ENCODE measurements around the gene NRSN2.

The NRSN2 gene

GRCh38 chr20:396619-397431 is 49.9 kb downstream of the NRSN2 start:
- H3K27ac ChIP-seq (ENCODE audit: low read length), result no peak overlapping the region
- H3K9me2 ChIP-seq (replicated peaks; ENCODE audit: insufficient read depth, low read length), result no peaks in the 10 kb centered on the region
- no peaks in the 10 kb centered on the region for H4K20me1 ChIP-seq (ENCODE audit: insufficient read depth, low read length)
- no peaks in the 10 kb centered on the region for H3K79me2 ChIP-seq (ENCODE audit: low read length)
- peaks cover 4% of the 10 kb centered on the region; the same call in 1 of the 2 replicates for H3K36me3 ChIP-seq (replicated peaks; ENCODE audit: insufficient read depth, low read length)
- H3K4me3 ChIP-seq (ENCODE audit: low read length), result no peak overlapping the region
- H3K27me3 ChIP-seq (replicated peaks; ENCODE audit: insufficient read depth, low read length), result no peaks in the 10 kb centered on the region
- DNase-seq, result no peak
- no peaks in the 10 kb centered on the region for H3F3A ChIP-seq (ENCODE audit: insufficient read depth, low read length)
- TF ChIP-seq, protein P1, sequence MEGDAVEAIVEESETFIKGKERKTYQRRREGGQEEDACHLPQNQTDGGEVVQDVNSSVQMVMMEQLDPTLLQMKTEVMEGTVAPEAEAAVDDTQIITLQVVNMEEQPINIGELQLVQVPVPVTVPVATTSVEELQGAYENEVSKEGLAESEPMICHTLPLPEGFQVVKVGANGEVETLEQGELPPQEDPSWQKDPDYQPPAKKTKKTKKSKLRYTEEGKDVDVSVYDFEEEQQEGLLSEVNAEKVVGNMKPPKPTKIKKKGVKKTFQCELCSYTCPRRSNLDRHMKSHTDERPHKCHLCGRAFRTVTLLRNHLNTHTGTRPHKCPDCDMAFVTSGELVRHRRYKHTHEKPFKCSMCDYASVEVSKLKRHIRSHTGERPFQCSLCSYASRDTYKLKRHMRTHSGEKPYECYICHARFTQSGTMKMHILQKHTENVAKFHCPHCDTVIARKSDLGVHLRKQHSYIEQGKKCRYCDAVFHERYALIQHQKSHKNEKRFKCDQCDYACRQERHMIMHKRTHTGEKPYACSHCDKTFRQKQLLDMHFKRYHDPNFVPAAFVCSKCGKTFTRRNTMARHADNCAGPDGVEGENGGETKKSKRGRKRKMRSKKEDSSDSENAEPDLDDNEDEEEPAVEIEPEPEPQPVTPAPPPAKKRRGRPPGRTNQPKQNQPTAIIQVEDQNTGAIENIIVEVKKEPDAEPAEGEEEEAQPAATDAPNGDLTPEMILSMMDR (IDR thresholded peaks at IDR 0.05; ENCODE audit: low read length), result no peak
- TF ChIP-seq EZH2phosphoT487 (IDR thresholded peaks at IDR 0.05; ENCODE audit: low read length), result no peak
- no peak for TF ChIP-seq EZH2 (optimal IDR thresholded peaks at IDR 0.05; ENCODE audit: low read depth, low read length)
- H3K4me1 ChIP-seq (ENCODE audit: low read length), result peaks cover 3% of the 10 kb centered on the region
- H3K9me3 ChIP-seq (replicated peaks; ENCODE audit: insufficient read depth, low read length), result no peaks in the 10 kb centered on the region
- no peak overlapping the region for H3K4me2 ChIP-seq (ENCODE audit: low read depth, low read length)
- H2AFZ ChIP-seq (ENCODE audit: low read length), result no peak overlapping the region
- no peak overlapping the region for H3K9ac ChIP-seq (ENCODE audit: low read length)

DNA sequence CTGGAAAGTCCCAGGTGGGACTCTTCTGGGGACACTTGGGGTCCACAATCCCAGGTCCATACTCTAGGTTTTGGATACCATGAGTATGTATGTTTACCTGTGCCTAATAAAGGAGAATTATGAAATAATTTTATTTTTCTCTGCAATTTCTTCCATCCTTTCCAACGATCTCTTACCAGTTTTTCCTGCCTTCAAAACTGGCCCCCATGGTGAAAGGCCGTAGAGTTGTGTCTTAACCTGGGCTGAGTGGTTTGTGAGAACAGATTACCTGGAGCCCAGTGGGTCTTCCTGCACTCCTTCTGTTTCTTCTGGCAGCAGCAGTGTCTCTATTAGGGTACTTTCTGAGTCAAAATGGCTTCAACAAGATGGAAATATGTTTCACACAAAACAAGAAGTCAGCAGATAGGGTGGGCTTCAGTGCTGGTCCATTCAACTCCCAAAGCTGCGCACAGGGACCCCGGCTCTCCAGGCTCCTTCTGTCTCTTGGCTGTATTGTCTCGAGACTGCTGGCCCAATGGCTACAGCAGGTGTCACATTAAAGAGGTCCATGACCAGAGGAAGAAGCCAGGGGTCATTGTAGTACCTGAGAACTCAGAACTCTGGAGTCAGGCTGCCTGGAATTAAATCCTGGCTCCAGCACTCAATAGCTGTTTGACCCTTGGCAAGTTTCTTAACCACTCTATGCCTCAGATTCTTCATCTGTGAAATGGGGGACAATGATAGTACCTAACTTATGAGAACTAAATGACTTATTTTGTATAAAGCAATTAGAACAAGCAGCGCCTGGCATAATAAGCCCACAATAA is 50.7 kb downstream of the NRSN2 start:
- Histone ChIP-seq H3K9ac (ENCODE audit: low read length) (no peak overlapping the region), H3K4me3 (ENCODE audit: low read length) (no peak overlapping the region), H3K4me1 (ENCODE audit: low read length) (peaks cover 9% of the 10 kb centered on the region), H3K9me2 (replicated peaks; ENCODE audit: insufficient read depth, low read length) (no peaks in the 10 kb centered on the region), H3F3A (ENCODE audit: insufficient read depth, low read length) (no peaks in the 10 kb centered on the region), H3K4me2 (ENCODE audit: low read depth, low read length) (no peak overlapping the region), H3K27me3 (replicated peaks; ENCODE audit: insufficient read depth, low read length) (no peaks in the 10 kb centered on the region), H3K27ac (ENCODE audit: low read length) (no peak overlapping the region), H3K79me2 (ENCODE audit: low read length) (no peaks in the 10 kb centered on the region), H3K36me3 (replicated peaks; ENCODE audit: insufficient read depth, low read length) (peaks cover 4% of the 10 kb centered on the region; the same call in 1 of the 2 replicates), H2AFZ (ENCODE audit: low read length) (no peak overlapping the region), H3K9me3 (replicated peaks; ENCODE audit: insufficient read depth, low read length) (no peaks in the 10 kb centered on the region), H4K20me1 (ENCODE audit: insufficient read depth, low read length) (no peaks in the 10 kb centered on the region)
- DNase-seq, result no peak
- TF ChIP-seq, protein P1 (IDR thresholded peaks at IDR 0.05; ENCODE audit: low read length), result no peak
- TF ChIP-seq EZH2 (optimal IDR thresholded peaks at IDR 0.05; ENCODE audit: low read depth, low read length) (no peak), EZH2phosphoT487 (IDR thresholded peaks at IDR 0.05; ENCODE audit: low read length) (no peak)

DNA sequence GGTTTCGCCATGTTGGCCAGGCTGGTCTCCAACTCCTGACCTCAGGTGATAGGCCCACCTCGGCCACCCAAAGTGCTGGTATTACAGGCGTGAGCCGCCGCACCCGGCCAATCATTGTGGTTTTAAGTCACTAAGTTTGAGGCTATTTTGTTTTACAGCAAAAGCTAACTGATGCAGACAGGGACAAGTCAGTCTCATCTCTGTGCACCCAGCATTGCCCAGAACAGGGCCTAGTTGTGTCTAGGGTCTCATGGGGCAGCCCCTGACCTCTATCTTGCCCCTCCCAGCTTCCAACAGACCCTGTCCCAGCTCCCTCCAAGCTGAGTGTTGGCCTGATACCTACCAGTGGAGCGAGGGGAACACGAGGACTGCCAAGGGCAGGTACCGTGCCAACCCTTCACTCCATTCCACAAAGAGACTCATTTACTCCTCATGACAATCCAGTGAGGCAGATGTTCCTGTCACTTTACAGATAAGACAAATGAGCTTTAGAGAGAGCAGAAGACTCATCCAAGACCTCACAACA is 52.3 kb downstream of the NRSN2 start:
- no peak for DNase-seq
- Histone ChIP-seq H4K20me1 (ENCODE audit: insufficient read depth, low read length) (no peaks in the 10 kb centered on the region), H3K9me2 (replicated peaks; ENCODE audit: insufficient read depth, low read length) (no peaks in the 10 kb centered on the region), H3K4me1 (ENCODE audit: low read length) (peaks cover 10% of the 10 kb centered on the region), H3K36me3 (replicated peaks; ENCODE audit: insufficient read depth, low read length) (peaks cover 3% of the 10 kb centered on the region; the same call in 1 of the 2 replicates), H3K4me3 (ENCODE audit: low read length) (no peak overlapping the region), H3K79me2 (ENCODE audit: low read length) (no peaks in the 10 kb centered on the region), H3K27ac (ENCODE audit: low read length) (no peak overlapping the region), H3F3A (ENCODE audit: insufficient read depth, low read length) (no peaks in the 10 kb centered on the region), H3K9ac (ENCODE audit: low read length) (no peak overlapping the region), H3K27me3 (replicated peaks; ENCODE audit: insufficient read depth, low read length) (no peaks in the 10 kb centered on the region), H3K4me2 (ENCODE audit: low read depth, low read length) (no peak overlapping the region), H2AFZ (ENCODE audit: low read length) (no peak overlapping the region), H3K9me3 (replicated peaks; ENCODE audit: insufficient read depth, low read length) (no peaks in the 10 kb centered on the region)
- TF ChIP-seq EZH2phosphoT487 (IDR thresholded peaks at IDR 0.05; ENCODE audit: low read length) (no peak), EZH2 (optimal IDR thresholded peaks at IDR 0.05; ENCODE audit: low read depth, low read length) (no peak)
- TF ChIP-seq, protein P1 (IDR thresholded peaks at IDR 0.05; ENCODE audit: low read length), result no peak
